ENCODE measurements around the gene LTC4S. TPM values are rescaled to one million over a fixed set of nuclear protein-coding genes. Genes with fewer than 3 reads are reported as not detected.

The LTC4S gene
- total RNA-seq, 2 donors from 2014 or later, result 1.3 to 1.4 TPM

DNA sequence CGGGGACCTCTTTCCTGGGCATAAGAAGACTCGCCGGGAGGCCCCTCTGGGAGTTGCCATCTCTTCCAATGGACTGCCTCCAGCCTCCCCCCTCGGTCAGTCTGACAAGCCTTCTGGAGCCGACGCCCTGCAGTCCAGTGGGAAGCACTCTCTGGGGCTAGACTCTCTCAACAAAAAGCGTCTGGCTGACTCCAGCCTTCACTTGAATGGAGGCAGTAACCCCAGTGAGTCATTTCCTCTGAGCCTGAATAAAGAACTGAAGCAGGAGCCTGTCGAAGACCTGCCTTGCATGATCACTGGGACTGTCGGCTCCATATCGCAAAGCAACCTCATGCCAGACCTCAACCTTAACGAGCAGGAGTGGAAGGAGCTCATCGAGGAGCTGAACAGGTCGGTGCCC, 28.4 kb upstream of the LTC4S start:
- no peak for ATAC-seq (replicated peaks)
- Mint-ChIP-seq H3K9me3 (no peaks in the 10 kb centered on the region), H3K27me3 (no peaks in the 10 kb centered on the region), H3K4me3 (no peak overlapping the region), H3K36me3 (ENCODE audit: low read depth) (peaks cover 62% of the 10 kb centered on the region), H3K4me1 (peaks cover 23% of the 10 kb centered on the region), H3K27ac (peak overlapping the region; percentile 58)

GRCh38 chr5:179766021-179766725, 27.6 kb upstream of the LTC4S start:
- peaks cover 69% of the 10 kb centered on the region for H3K36me3 Mint-ChIP-seq (ENCODE audit: low read depth)

GRCh38 chr5:179766726-179767455, 26.9 kb upstream of the LTC4S start:
- peaks cover 15% of the 10 kb centered on the region for H3K4me1 Mint-ChIP-seq
- H3K4me3 Mint-ChIP-seq, result no peak overlapping the region
- no peak overlapping the region for H3K27ac Mint-ChIP-seq
- ATAC-seq (replicated peaks), result no peak
- H3K9me3 Mint-ChIP-seq, result no peaks in the 10 kb centered on the region
- H3K27me3 Mint-ChIP-seq, result no peaks in the 10 kb centered on the region
- H3K36me3 Mint-ChIP-seq (ENCODE audit: low read depth), result peaks cover 76% of the 10 kb centered on the region

More at GRCh38 chr5:179766021-179766725, 27.6 kb upstream of the LTC4S start:
- Mint-ChIP-seq H3K4me1 (peaks cover 19% of the 10 kb centered on the region), H3K9me3 (no peaks in the 10 kb centered on the region), H3K27ac (no peak overlapping the region), H3K4me3 (no peak overlapping the region), H3K27me3 (no peaks in the 10 kb centered on the region)
- ATAC-seq (replicated peaks), result no peak

GRCh38 chr5:179767496-179768100, 26.2 kb upstream of the LTC4S start:
- Mint-ChIP-seq H3K4me1 (peaks cover 11% of the 10 kb centered on the region), H3K36me3 (ENCODE audit: low read depth) (peaks cover 84% of the 10 kb centered on the region), H3K9me3 (no peaks in the 10 kb centered on the region), H3K4me3 (no peak overlapping the region), H3K27ac (peak overlapping the region; percentile 23), H3K27me3 (no peaks in the 10 kb centered on the region)
- ATAC-seq (replicated peaks), result no peak

DNA sequence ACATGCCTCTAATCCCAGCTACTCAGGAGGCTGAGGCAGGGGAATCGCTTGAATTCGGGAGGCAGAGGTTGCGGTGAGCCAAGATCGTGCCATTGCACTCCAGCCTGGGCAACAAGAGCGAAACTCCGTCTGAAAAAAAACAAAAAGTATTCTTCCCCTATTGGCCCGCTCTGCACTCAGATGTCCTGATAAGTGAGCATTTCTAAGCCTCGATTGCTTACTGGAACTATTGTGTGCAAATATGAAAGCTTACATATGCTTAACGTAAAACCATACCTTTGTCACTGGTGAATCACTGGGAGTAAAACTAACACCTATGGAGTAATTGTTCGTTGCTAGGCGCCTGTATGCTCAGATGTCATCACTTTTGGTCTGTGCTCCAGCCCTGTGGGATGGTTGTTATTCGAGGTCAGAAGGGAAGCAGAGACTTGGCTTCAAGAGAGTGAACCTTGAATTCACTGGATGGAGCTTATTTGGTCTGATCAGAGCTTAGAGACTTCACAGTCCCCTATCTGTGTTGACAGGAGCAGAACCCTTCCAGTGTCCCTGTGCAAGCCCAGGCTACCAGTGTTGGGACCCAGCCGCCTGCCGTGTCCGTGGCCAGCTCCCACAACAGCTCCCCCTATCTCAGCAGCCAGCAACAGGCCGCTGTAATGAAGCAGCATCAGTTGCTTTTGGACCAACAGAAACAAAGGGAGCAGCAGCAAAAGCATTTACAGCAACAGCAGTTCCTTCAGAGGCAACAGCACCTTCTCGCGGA, 25.3 kb upstream of the LTC4S start:
- Mint-ChIP-seq H3K9me3 (no peaks in the 10 kb centered on the region), H3K36me3 (ENCODE audit: low read depth) (peaks cover 93% of the 10 kb centered on the region), H3K4me1 (peaks cover 4% of the 10 kb centered on the region), H3K4me3 (no peak overlapping the region), H3K27ac (peak overlapping the region; percentile 23), H3K27me3 (no peaks in the 10 kb centered on the region)
- peak; percentile 93 for ATAC-seq (replicated peaks)

DNA sequence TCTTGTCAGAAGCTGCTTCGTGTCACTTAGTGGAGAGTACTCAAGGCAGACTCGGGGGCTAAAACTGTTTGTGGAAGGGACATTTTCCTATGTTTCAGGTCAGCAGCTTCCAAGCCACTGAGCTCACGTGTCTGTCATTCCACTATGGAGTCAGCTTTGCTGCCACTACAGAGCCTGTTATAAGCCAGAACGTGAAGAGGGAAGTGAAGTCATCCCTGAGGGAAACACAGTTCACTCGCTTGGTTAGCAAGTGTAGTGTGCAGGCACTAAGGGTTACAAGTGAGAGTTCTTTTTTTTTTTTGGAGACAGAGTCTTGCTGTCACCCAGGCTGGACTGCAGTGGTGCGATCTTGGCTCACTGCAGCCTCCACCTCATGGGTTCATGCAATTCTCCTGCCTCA, 24.5 kb upstream of the LTC4S start:
- peak overlapping the region; percentile 23 for H3K27ac Mint-ChIP-seq
- no peaks in the 10 kb centered on the region for H3K27me3 Mint-ChIP-seq
- H3K4me3 Mint-ChIP-seq, result no peak overlapping the region
- H3K9me3 Mint-ChIP-seq, result no peaks in the 10 kb centered on the region
- peaks cover 95% of the 10 kb centered on the region for H3K36me3 Mint-ChIP-seq (ENCODE audit: low read depth)
- ATAC-seq (replicated peaks), result no peak
- H3K4me1 Mint-ChIP-seq, result peaks cover 4% of the 10 kb centered on the region

- Mint-ChIP-seq H3K9me3 (no peaks in the 10 kb centered on the region), H3K27me3 (no peaks in the 10 kb centered on the region), H3K4me3 (no peak overlapping the region), H3K36me3 (ENCODE audit: low read depth) (peaks cover 97% of the 10 kb centered on the region), H3K4me1 (peaks cover 4% of the 10 kb centered on the region), H3K27ac (no peak overlapping the region)
- no peak for ATAC-seq (replicated peaks)
Observed at GRCh38 chr5:179769796-179770195, 24.0 kb upstream of the LTC4S start.

- Mint-ChIP-seq H3K9me3 (no peaks in the 10 kb centered on the region), H3K36me3 (ENCODE audit: low read depth) (peaks cover 99% of the 10 kb centered on the region), H3K27me3 (no peaks in the 10 kb centered on the region), H3K27ac (no peak overlapping the region), H3K4me1 (no peaks in the 10 kb centered on the region), H3K4me3 (no peak overlapping the region)
- ATAC-seq (replicated peaks), result no peak
Observed at GRCh38 chr5:179771311-179771895, 22.4 kb upstream of the LTC4S start.

DNA sequence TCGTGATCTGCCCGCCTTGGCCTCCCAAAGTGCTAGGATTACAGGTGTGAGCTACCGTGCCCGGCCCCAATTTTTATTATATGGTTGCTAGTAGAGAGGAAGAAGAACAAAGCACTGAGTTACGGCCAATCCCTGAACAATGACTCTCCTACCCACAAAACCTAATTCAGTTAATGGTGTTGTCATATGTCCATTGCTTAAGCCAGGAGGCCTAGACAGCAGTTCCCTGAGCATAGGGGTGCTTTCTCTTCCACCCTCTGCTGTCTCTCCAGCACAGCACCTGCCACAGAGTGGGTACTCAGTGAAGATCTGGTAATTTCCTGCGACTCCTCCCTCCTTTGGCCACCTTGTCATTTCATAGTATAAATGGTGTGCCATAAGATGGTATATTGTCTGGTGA, 21.4 kb upstream of the LTC4S start:
- Mint-ChIP-seq H3K9me3 (no peaks in the 10 kb centered on the region), H3K4me1 (no peaks in the 10 kb centered on the region), H3K36me3 (ENCODE audit: low read depth) (peaks cover 99% of the 10 kb centered on the region), H3K4me3 (no peak overlapping the region), H3K27me3 (no peaks in the 10 kb centered on the region), H3K27ac (no peak overlapping the region)
- ATAC-seq (replicated peaks), result no peak

- ATAC-seq (replicated peaks), result no peak
- H3K9me3 Mint-ChIP-seq, result no peaks in the 10 kb centered on the region
- H3K4me1 Mint-ChIP-seq, result no peaks in the 10 kb centered on the region
- H3K36me3 Mint-ChIP-seq (ENCODE audit: low read depth), result peaks cover 99% of the 10 kb centered on the region
- H3K27me3 Mint-ChIP-seq, result no peaks in the 10 kb centered on the region
- no peak overlapping the region for H3K4me3 Mint-ChIP-seq
- H3K27ac Mint-ChIP-seq, result peak overlapping the region; percentile 43
Observed at GRCh38 chr5:179773686-179774040, 20.1 kb upstream of the LTC4S start.

GRCh38 chr5:179774442-179774841, 19.3 kb upstream of the LTC4S start:
- Mint-ChIP-seq H3K4me3 (no peak overlapping the region), H3K36me3 (ENCODE audit: low read depth) (peaks cover 97% of the 10 kb centered on the region), H3K27ac (no peak overlapping the region), H3K27me3 (no peaks in the 10 kb centered on the region), H3K9me3 (no peaks in the 10 kb centered on the region), H3K4me1 (no peaks in the 10 kb centered on the region)
- no peak for ATAC-seq (replicated peaks)

DNA sequence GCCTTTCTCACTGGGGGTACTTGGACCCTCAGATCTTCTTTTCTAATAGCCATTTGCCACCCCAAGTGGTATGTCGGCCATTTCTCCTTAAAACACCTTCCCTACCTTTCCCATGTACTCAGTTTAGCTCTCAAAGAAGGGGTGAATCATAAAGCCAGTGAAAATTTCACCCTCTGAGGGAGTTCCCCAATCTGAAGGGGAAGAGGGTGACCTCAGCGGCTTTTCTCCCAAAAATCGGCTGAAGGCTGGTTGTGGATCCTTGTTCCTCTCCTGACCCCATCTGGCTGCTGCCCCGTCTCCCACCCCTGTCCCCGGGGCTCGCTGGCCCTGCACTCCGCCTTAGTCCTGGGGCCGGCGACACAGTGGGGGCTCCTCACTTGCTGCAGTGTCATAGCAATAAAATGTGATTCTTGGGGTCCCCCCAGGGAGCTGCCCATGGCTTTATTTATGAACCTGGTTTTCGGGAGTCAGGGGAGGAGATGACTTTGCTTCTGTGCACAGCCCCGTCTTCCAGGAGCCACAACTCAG, 17.3 kb upstream of the LTC4S start:
- no peaks in the 10 kb centered on the region for H3K4me1 Mint-ChIP-seq
- H3K27me3 Mint-ChIP-seq, result no peaks in the 10 kb centered on the region
- no peak for ATAC-seq (replicated peaks)
- no peaks in the 10 kb centered on the region for H3K9me3 Mint-ChIP-seq
- no peak overlapping the region for H3K27ac Mint-ChIP-seq
- H3K4me3 Mint-ChIP-seq, result no peak overlapping the region
- peaks cover 88% of the 10 kb centered on the region for H3K36me3 Mint-ChIP-seq (ENCODE audit: low read depth)

- H3K27me3 Mint-ChIP-seq, result no peaks in the 10 kb centered on the region
- H3K4me3 Mint-ChIP-seq, result no peak overlapping the region
- H3K4me1 Mint-ChIP-seq, result no peaks in the 10 kb centered on the region
- H3K9me3 Mint-ChIP-seq, result no peaks in the 10 kb centered on the region
- no peak for ATAC-seq (replicated peaks)
- peaks cover 78% of the 10 kb centered on the region for H3K36me3 Mint-ChIP-seq (ENCODE audit: low read depth)
- H3K27ac Mint-ChIP-seq, result peak overlapping the region; percentile 10
Observed at GRCh38 chr5:179777456-179777855, 16.3 kb upstream of the LTC4S start.

DNA sequence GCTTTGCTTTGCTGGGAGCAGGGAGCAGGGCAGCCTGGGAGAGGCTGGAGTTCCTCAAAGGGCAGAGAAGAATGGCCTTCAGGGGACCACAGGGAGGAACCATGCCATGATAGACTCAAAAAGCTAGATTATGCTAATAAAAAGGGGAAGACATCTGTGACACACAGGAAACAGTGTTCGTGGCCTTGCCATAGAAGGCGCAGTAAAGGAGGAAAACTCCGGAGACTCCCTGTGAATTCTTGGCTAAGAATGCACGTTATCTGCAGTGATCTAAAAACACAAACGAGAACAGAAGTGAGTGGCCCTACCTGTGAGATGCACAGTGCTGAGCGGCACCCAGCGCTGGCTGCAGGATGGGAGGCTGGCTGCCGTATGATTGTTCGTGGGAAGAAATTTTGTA, 15.9 kb upstream of the LTC4S start:
- Mint-ChIP-seq H3K9me3 (no peaks in the 10 kb centered on the region), H3K4me1 (no peaks in the 10 kb centered on the region), H3K27ac (peak overlapping the region; percentile 10), H3K36me3 (ENCODE audit: low read depth) (peaks cover 73% of the 10 kb centered on the region), H3K27me3 (no peaks in the 10 kb centered on the region), H3K4me3 (no peak overlapping the region)
- no peak for ATAC-seq (replicated peaks)

Measured in activated T-helper 17 cell treated with anti-CD3 and anti-CD28 coated beads, Interleukin-2, amount 50 U/mL, for 72 hours (primary cell).